Activated CD4-positive, alpha-beta T cell treated with anti-CD3 and anti-CD28 coated beads, Interleukin-2, amount 50 U/mL, for 16 hours (primary cell): Measurements from ENCODE around the gene SLC39A1.
"Not testable (repeated sequence)": the region's sequence is repeated elsewhere in the genome, so short reads cannot be mapped to it uniquely, and the experiment has no call there.

Source experiments
- DNase-seq: peaks from one replicate; pipeline ENCODE4 v3.0.0-alpha.2; 2020

The SLC39A1 gene

GRCh38 chr1:153928245-153928644, 35.1 kb downstream of the SLC39A1 start:
- no peak for DNase-seq

GRCh38 chr1:153926405-153926804, 36.9 kb downstream of the SLC39A1 start:
- DNase-seq, result no peak

- DNase-seq, result peak; percentile 100
Measured at GRCh38 chr1:153922972-153923925, 40.1 kb downstream of the SLC39A1 start, which contains the start of gene GATAD2B. Gene GATAD2B (minus strand): TSS chr1:153922972. CDS start chr1:153828347, 94,625 bp downstream.

GRCh38 chr1:153922076-153922971, 41.0 kb downstream of the SLC39A1 start:
- DNase-seq, result peak; percentile 83

GRCh38 chr1:153921803-153922075, 41.6 kb downstream of the SLC39A1 start:
- no peak for DNase-seq

- DNase-seq, result no peak
Measured at GRCh38 chr1:153921080-153921802, 42.1 kb downstream of the SLC39A1 start.

GRCh38 chr1:153919876-153920852, 43.2 kb downstream of the SLC39A1 start:
- DNase-seq, result peak; percentile 56

GRCh38 chr1:153916297-153916696, 47.0 kb downstream of the SLC39A1 start:
- no peak for DNase-seq

- DNase-seq, result no peak
Measured at GRCh38 chr1:153912349-153912748, 51.0 kb downstream of the SLC39A1 start.

- not testable (repeated sequence) for DNase-seq
Measured at GRCh38 chr1:153910560-153910959, 52.8 kb downstream of the SLC39A1 start.
